Ammon's horn (tissue), 1 donor: ENCODE data around the gene CKMT2.

ENCODE experiments used
- DNase-seq: peaks from one replicate; pipeline ENCODE4 v3.0.0-alpha.2; 2016; ENCODE audit warnings: low spot score

CKMT2 gene

GRCh38 chr5:81308836-81309235, 75.7 kb downstream of the CKMT2 start:
- DNase-seq: no peak

GRCh38 chr5:81310402-81311063, 77.4 kb downstream of the CKMT2 start:
- no peak for DNase-seq

GRCh38 chr5:81313278-81313677, 80.2 kb downstream of the CKMT2 start:
- no peak for DNase-seq

GRCh38 chr5:81313686-81314085, 80.6 kb downstream of the CKMT2 start:
- no peak for DNase-seq

- no peak for DNase-seq
Measured at GRCh38 chr5:81314581-81314980, 81.5 kb downstream of the CKMT2 start.

GRCh38 chr5:81315336-81315735, 82.2 kb downstream of the CKMT2 start:
- no peak for DNase-seq

GRCh38 chr5:81315830-81316229, 82.7 kb downstream of the CKMT2 start:
- DNase-seq: no peak
